Liver (tissue), 3 donors: ENCODE results near the gene ADRM1.

Experiments
- ATF3 ChIP-seq: IDR thresholded peaks from 2 replicates; pipeline ENCODE4 v1.6.1; 2016; ENCODE audit warnings: antibody characterized with exemption
- CTCF ChIP-seq: fragments of 150-350 bp; IDR thresholded peaks from 2 replicates; pipeline ENCODE4 v1.5.1; 2017; ENCODE audit warnings: improper control_type of control experiment, low read depth, low read length; ENCODE audit not compliant: missing input control
- GABPA ChIP-seq, 2 donors: IDR thresholded peaks in 1 of 2; conservative IDR thresholded peaks in 1 of 2; 2 replicates each; pipeline ENCODE4 v1.6.1; 2016; ENCODE audit warnings: antibody characterized with exemption in 2 of 2, mild to moderate bottlenecking in 1 of 2, moderate library complexity in 1 of 2
- HNF4A ChIP-seq, 2 donors: conservative IDR thresholded peaks; 2 replicates each; pipeline ENCODE4 v1.6.1; 2016; ENCODE audit warnings: antibody characterized with exemption in 2 of 2, mild to moderate bottlenecking in 2 of 2
- MAX ChIP-seq: IDR thresholded peaks from 2 replicates; pipeline ENCODE4 v1.6.1; 2016; ENCODE audit warnings: antibody characterized with exemption
- SP1 ChIP-seq: IDR thresholded peaks from 2 replicates; pipeline ENCODE4 v1.6.1; 2018; ENCODE audit warnings: antibody characterized with exemption, mild to moderate bottlenecking
- TAF1 ChIP-seq: conservative IDR thresholded peaks from 2 replicates; pipeline ENCODE4 v1.6.1; 2016; ENCODE audit warnings: antibody characterized with exemption, mild to moderate bottlenecking
- YY1 ChIP-seq: IDR thresholded peaks from 2 replicates; pipeline ENCODE4 v1.6.1; 2016; ENCODE audit warnings: antibody characterized with exemption, mild to moderate bottlenecking
- donor health status: healthy.
- donor health status: healthy.

GRCh38 chr20:62333820-62334595 lies 31.2 kb downstream of the ADRM1 start:
- TF ChIP-seq TAF1: no peak
- TF ChIP-seq CTCF: no peak
- no peak for TF ChIP-seq ATF3
- no peak for TF ChIP-seq YY1
- no peak for TF ChIP-seq MAX
- no peak for TF ChIP-seq SP1
- TF ChIP-seq GABPA (IDR thresholded peaks at IDR 0.05 in 1 of 2, conservative IDR thresholded peaks at IDR 0.05 in 1 of 2): no peak
- TF ChIP-seq HNF4A (conservative IDR thresholded peaks at IDR 0.05): no peak
